ENCODE measurements around the gene SPATA31D3.
"Not testable (repeated sequence)": the region's sequence is repeated elsewhere in the genome, so short reads cannot be mapped to it uniquely, and the experiment has no call there.

SPATA31D3 gene

GRCh38 chr9:81980568-81980967, 37.3 kb downstream of the SPATA31D3 start:
- no peak for DNase-seq

DNA sequence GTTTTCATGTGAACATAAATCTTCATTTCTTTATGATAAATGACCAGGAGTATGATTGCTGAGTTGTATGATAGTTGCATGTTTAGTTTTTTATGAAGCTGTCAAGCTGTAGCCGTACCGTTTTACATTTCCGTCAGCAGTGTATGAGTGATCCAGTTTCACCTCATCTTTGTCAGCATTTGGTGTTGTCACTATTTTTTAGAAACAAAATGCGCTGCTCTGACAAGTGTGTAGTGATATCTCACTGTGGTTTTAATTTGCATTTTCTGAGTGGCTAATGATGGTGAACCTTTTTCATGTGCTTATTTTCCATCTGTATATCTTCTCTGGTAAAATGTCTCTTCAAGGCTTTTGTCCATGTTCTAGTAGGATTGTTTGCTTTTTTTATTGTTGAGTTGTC, 38.6 kb downstream of the SPATA31D3 start:
- DNase-seq, result no peak

DNA sequence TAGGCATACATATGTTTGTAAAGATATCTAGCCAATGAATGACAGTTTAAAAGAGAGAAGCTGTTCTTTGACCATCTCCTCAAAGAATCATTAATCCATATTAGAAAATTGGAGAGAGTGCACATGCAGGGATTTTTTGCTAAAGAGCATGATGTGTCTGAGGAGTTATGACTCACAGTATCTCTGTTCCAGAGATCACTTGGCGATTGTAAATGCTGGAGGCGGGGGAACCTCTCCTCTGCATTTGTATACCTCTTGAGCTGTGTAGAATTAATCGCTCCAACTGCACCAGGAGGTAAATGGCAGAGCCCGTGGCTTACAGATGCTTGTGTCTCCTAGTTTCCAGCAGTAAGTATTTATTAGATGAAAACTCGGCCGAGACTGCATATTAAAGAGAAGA, 41.6 kb downstream of the SPATA31D3 start:
- DNase-seq, result no peak

- no peak for DNase-seq
Observed at GRCh38 chr9:81986051-81986450, 42.8 kb downstream of the SPATA31D3 start.

DNA sequence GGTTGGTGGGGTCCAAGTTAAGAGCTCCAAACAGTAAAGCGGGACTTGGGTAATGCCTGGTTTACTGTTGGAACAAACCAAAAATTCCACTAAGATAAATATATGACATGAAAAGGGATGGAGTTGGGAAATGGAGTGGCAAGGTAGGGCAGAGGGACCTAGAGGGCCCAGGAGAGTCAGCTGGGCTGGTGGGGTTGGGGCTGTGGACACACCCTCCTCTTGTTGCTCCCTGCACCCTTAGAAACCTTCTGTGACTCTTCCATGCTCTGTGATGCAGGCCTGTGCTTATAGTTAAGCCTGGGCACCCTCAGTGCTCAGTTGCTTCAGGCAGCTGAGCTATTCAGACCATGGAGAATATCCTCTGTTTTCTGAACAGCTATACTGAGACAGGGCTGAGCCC, 45.2 kb downstream of the SPATA31D3 start, which contains the start of gene SPATA31D1:
Gene SPATA31D1, plus strand, starts transcription at position 301 of the 400 bp plus-strand sequence. Its CDS starts 47 bp downstream, at position 348.
- not testable (repeated sequence) for DNase-seq

DNA sequence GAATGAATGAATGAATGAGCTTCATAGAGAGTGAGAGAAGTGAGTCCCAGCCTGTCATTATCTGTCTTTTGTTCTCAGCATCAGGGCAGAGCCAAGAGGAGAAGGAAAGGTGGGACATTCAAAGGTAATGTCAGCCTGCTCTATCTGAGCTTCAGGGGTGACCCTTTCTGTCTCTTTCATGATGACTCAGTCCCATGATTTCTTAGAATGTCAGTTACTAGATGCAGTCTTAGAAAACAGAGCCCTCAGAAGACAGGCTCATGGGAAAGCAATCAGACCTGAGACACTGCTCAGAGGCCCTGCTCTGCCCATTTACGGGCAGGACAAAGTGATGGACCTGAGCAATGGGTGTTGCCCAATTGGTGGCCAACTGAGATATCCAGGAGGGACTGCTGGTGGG, 46.4 kb downstream of the SPATA31D3 start:
- DNase-seq, result no peak

DNA sequence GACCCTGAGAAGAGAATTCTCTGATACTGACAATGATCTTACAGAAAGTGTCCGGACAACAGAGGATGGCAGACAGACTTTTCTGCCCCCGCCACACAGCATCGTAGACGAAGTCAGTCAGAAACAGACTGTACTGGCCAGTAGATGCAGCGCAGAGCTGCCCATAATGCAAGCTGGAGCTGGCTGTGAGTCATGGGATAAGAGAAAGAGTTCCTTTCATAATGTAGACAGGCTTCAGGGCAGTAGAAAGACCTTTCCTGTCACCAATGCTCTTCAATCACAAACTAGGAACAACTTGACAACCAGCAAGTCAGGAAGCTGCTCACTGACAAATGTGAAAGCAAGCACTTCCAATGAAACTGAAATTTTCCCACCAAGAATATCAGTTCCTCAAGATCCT, 50.4 kb downstream of the SPATA31D3 start:
- no peak for DNase-seq
